Endodermal cell (in vitro differentiated cells): ENCODE measurements around the gene OR6J1. TPM values are rescaled to one million over a fixed set of nuclear protein-coding genes. Genes with fewer than 3 reads are reported as not detected.
A peak's percentile ranks its signal among the peaks of the same experiment; 100 is the strongest.

Experiments used
- DNase-seq: peaks from one replicate; pipeline ENCODE4 v3.0.0-alpha.2; 2017
- H3K27ac ChIP-seq: 2 replicates; pipeline ENCODE4 v1.5.1; 2013; ENCODE audit warnings: mild to moderate bottlenecking, low read depth, low read length, moderate library complexity
- H3K27me3 ChIP-seq: 2 replicates; pipeline ENCODE4 v1.6.1; 2013; ENCODE audit warnings: mild to moderate bottlenecking, low read length, moderate library complexity; ENCODE audit not compliant: insufficient read depth, control insufficient read depth, poor library complexity, severe bottlenecking
- H3K36me3 ChIP-seq: 2 replicates; pipeline ENCODE4 v1.7.0; 2013; ENCODE audit warnings: mild to moderate bottlenecking, low read length, moderate library complexity; ENCODE audit not compliant: control insufficient read depth, insufficient read depth
- H3K4me1 ChIP-seq: one replicate; pipeline ENCODE4 v1.7.0; 2013; ENCODE audit warnings: low read length; ENCODE audit not compliant: control insufficient read depth, insufficient read depth
- H3K4me3 ChIP-seq: 2 replicates; pipeline ENCODE4 v1.5.1; 2013; ENCODE audit warnings: mild to moderate bottlenecking, low read length, moderate library complexity
- H3K9ac ChIP-seq: 2 replicates; pipeline ENCODE4 v1.6.1; 2013; ENCODE audit warnings: mild to moderate bottlenecking, low read length, moderate library complexity; ENCODE audit not compliant: poor library complexity, severe bottlenecking; ENCODE audit errors: extremely low read depth
- H3K9me3 ChIP-seq: 2 replicates; pipeline ENCODE4 v1.6.1; 2013; ENCODE audit warnings: mild to moderate bottlenecking, low read length, moderate library complexity; ENCODE audit not compliant: control insufficient read depth
- H3K27ac Mint-ChIP-seq: 2 replicates; pipeline ENCODE4 v1.8.0; 2020; ENCODE audit warnings: mixed read lengths
- H3K27me3 Mint-ChIP-seq: 2 replicates; pipeline ENCODE4 v1.8.0; 2021; ENCODE audit warnings: mild to moderate bottlenecking, mixed read lengths; ENCODE audit not compliant: insufficient read depth
- H3K36me3 Mint-ChIP-seq: 2 replicates; pipeline ENCODE4 v1.8.0; 2020; ENCODE audit warnings: low read depth, mixed read lengths
- H3K4me1 Mint-ChIP-seq: 2 replicates; pipeline ENCODE4 v1.8.0; 2020; ENCODE audit warnings: mixed read lengths
- H3K4me3 Mint-ChIP-seq: 2 replicates; pipeline ENCODE4 v1.8.0; 2020; ENCODE audit warnings: mild to moderate bottlenecking, moderate library complexity, mixed read lengths
- H3K9me3 Mint-ChIP-seq: 2 replicates; pipeline ENCODE4 v1.8.0; 2020; ENCODE audit warnings: mild to moderate bottlenecking, mixed read lengths
- WGBS, 2 experiments: methylation state at CpG; one replicate each; pipeline versions ENCODE4 v1.1.5 to v1.1.7; 2013; ENCODE audit warnings: missing lambda C conversion rate in 2 of 2, mixed read lengths in 1 of 2; ENCODE audit not compliant: insufficient coverage in 1 of 2, insufficient read length in 1 of 2; 5-methylcytosine and 5-hydroxymethylcytosine counted together
- total RNA-seq, 2 donors: library from RNA; stranded (reverse); fragmentation: NEBNext Ultra II Directional in 1 of 2; extraction: Animal tissue kit (Norgen Biotek cat#: 25700) in 1 of 2; gene quantifications; 2 replicates in 1 of 2; 3 replicates in 1 of 2; pipeline ENCODE4 v1.2.1, GENCODE V29; 2021
- TF ChIP-seq, protein P1 (sequence below): fragments of 200-600 bp; sonication (generic); conservative IDR thresholded peaks from 2 replicates; pipeline ENCODE4 v1.5.0; 2021; ENCODE audit warnings: antibody characterized with exemption, mild to moderate bottlenecking

OR6J1 gene
- total RNA-seq, 2 donors from 2014 or later = not detected

DNA sequence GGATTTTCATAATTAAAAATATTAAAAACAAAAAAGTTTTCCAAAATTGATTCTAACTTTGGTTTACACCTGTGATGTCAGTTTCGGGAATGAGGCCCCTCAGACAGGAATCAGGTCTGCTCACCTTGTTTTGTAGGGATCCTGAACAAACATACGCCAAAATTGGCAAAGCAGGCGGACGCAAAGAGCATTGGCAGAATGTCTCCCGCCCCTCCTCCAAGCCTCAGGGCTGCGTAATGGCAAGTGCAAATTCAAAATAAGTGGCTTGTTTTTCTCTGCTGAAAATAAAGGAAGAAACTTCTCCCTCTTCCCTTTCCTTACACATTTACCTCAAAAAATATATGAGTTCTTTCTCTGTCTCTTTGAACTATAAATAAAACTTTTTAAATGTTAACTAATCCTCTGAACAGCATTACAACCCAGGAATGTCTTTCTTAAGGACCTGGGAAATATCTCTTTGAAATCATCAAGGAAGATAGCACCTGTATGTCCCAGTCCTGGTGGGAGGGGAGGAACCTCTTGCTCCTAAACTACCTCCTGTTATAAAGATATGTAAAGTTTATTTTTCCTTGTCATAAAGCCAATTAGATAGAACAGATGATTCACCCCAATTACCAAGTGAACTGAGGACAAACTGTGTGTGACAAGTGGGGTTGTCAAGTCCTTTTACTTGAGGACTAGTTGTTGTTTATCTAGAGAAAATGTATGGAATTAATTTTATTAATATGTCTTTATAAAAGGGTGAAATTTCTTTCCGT lies 16.5 kb downstream of the OR6J1 start:
- H3K9me3 Mint-ChIP-seq = peaks cover 30% of the 10 kb centered on the region
- Histone ChIP-seq H3K27ac (no peak overlapping the region), H3K27me3 (no peaks in the 10 kb centered on the region), H3K9ac (no peak overlapping the region), H3K9me3 (peaks cover 23% of the 10 kb centered on the region), H3K4me1 (no peaks in the 10 kb centered on the region), H3K4me3 (no peak overlapping the region), H3K36me3 (no peaks in the 10 kb centered on the region)
- peaks cover 2% of the 10 kb centered on the region for H3K27me3 Mint-ChIP-seq
- H3K36me3 Mint-ChIP-seq = peaks cover 8% of the 10 kb centered on the region
- H3K27ac Mint-ChIP-seq = no peak overlapping the region
- peaks cover 10% of the 10 kb centered on the region for H3K4me1 Mint-ChIP-seq
- H3K4me3 Mint-ChIP-seq = no peak overlapping the region
- TF ChIP-seq, protein P1, sequence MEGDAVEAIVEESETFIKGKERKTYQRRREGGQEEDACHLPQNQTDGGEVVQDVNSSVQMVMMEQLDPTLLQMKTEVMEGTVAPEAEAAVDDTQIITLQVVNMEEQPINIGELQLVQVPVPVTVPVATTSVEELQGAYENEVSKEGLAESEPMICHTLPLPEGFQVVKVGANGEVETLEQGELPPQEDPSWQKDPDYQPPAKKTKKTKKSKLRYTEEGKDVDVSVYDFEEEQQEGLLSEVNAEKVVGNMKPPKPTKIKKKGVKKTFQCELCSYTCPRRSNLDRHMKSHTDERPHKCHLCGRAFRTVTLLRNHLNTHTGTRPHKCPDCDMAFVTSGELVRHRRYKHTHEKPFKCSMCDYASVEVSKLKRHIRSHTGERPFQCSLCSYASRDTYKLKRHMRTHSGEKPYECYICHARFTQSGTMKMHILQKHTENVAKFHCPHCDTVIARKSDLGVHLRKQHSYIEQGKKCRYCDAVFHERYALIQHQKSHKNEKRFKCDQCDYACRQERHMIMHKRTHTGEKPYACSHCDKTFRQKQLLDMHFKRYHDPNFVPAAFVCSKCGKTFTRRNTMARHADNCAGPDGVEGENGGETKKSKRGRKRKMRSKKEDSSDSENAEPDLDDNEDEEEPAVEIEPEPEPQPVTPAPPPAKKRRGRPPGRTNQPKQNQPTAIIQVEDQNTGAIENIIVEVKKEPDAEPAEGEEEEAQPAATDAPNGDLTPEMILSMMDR = no peak
- DNase-seq = peak; percentile 59
- WGBS, 2 experiments = 82 to 92% methylated on average over 6 to 7 of the region's 7 CpGs

DNA sequence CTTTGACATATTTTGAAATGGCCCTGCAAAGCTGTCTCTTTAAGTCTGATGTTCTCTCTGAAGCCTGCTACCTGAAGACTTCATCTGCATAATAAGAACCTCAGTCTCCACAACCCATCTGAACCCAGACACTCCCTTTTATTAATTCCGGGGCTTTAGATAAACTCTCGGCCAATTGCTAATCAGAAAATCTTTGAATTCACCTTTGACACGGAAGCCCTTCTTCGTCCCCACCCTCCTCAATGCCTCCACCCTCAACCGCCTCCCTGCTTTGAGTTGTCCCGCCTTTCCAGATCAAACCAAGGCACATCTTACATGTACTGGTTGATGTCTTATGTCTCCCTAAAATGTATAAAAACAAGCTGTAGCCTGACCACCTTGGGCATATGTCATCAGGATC lies 17.6 kb downstream of the OR6J1 start:
- H3K4me3 Mint-ChIP-seq = no peak overlapping the region
- no peaks in the 10 kb centered on the region for H3K36me3 ChIP-seq
- H3K27ac Mint-ChIP-seq = no peak overlapping the region
- peaks cover 7% of the 10 kb centered on the region for H3K36me3 Mint-ChIP-seq
- H3K9me3 ChIP-seq = peaks cover 27% of the 10 kb centered on the region
- H3K4me3 ChIP-seq = no peak overlapping the region
- TF ChIP-seq, protein P1 = no peak
- DNase-seq = no peak
- peaks cover 10% of the 10 kb centered on the region for H3K4me1 Mint-ChIP-seq
- peaks cover 27% of the 10 kb centered on the region for H3K9me3 Mint-ChIP-seq
- no peaks in the 10 kb centered on the region for H3K27me3 ChIP-seq
- no peak overlapping the region for H3K9ac ChIP-seq
- 87 to 88% methylated on average over 3 to 6 of the region's 6 CpGs for WGBS, 2 experiments
- H3K27ac ChIP-seq = no peak overlapping the region
- H3K27me3 Mint-ChIP-seq = no peaks in the 10 kb centered on the region
- no peaks in the 10 kb centered on the region for H3K4me1 ChIP-seq

DNA sequence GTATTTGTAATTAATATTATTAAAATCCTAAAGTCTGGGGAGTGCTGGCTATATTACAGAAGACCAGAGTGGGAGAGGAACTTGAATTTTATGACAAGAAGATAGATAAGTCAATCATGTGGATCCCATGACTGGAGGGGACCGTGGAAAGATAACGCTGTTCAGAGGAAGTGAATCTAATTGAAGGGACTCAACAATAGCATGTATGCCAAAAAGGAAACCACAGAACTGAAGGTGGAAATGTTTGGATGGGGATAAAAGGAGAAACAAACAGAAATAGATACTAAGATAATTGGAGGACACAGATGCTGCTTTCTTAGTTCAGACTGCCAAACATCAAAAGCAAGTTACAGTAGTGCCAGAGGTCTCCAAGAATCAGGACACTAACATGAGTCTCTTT lies 21.1 kb downstream of the OR6J1 start:
- H3K4me1 ChIP-seq = no peaks in the 10 kb centered on the region
- H3K9ac ChIP-seq = no peak overlapping the region
- peaks cover 11% of the 10 kb centered on the region for H3K9me3 ChIP-seq
- no peaks in the 10 kb centered on the region for H3K27me3 ChIP-seq
- Mint-ChIP-seq H3K4me1 (peaks cover 10% of the 10 kb centered on the region), H3K4me3 (no peak overlapping the region), H3K27me3 (peaks cover 9% of the 10 kb centered on the region), H3K9me3 (peaks cover 23% of the 10 kb centered on the region), H3K36me3 (peaks cover 8% of the 10 kb centered on the region), H3K27ac (no peak overlapping the region)
- no peak for DNase-seq
- WGBS, 2 experiments = 61 to 72% methylated on average over 2 of the region's 2 CpGs
- H3K27ac ChIP-seq = no peak overlapping the region
- no peaks in the 10 kb centered on the region for H3K36me3 ChIP-seq
- no peak overlapping the region for H3K4me3 ChIP-seq
- TF ChIP-seq, protein P1 = no peak
